Measurements from ENCODE around the gene ENTREP1. TPM values are rescaled to one million over a fixed set of nuclear protein-coding genes. Genes with fewer than 3 reads are reported as not detected.

The ENTREP1 gene
- total RNA-seq, 2 donors from 2014 or later: 6.9 to 10.9 TPM

DNA sequence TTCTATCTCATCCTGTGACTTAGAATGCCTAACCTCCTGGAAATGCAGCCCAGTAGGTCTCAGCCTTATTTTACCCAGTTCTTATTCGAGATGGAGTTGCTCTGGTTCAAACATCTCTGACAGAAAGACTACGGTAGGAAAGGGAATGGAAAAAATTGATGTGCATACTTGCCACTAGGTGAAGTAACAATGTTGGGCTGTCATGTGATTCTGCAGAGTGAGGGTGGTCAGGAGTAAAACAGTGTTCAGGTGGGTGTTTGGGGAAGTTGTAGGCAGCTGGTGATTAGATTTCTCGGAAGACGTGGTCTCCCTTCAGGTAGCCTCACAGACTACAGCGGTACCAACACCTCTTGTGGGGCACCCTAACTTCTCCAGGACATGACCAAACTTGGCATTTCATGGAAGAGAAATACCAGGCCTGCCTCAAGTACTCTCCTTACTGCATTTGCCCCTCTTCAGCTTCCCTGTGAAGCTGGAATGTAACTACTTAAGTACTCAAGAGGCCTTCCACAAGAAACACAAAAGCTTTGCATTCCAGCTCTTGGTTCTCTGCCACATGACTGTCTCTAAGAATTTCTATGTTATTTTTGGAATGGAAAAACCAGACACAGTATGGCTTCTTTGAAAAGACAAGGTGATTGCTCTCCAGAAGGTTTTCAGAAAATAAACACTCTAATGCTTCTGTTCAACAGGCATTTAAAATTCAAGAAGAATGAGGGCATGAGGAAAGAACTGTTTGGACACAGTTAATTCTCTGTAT lies 17.4 kb upstream of the ENTREP1 start:
- no peaks in the 10 kb centered on the region for H3K4me1 ChIP-seq
- ATAC-seq: no peak
- DNase-seq: no peak
- no peak for TF ChIP-seq POLR2A (IDR thresholded peaks at IDR 0.05)
- no peaks in the 10 kb centered on the region for H3K27me3 ChIP-seq
- intact Hi-C loops (cut with DNase I): no loop called here
- H3K36me3 ChIP-seq (replicated peaks in 1 of 2; ENCODE audit: insufficient read depth in 1 of 2, low read depth in 2 of 2): no peaks in the 10 kb centered on the region
- peaks cover 0 to 3% (median 0%) of the 10 kb centered on the region in 3 donors for H3K9me3 ChIP-seq
- H3K4me3 ChIP-seq: no peak overlapping the region
- 86 to 88% methylated on average over 5 of the region's 5 CpGs for WGBS, 2 donors
- H3K27ac ChIP-seq: no peak overlapping the region

DNA sequence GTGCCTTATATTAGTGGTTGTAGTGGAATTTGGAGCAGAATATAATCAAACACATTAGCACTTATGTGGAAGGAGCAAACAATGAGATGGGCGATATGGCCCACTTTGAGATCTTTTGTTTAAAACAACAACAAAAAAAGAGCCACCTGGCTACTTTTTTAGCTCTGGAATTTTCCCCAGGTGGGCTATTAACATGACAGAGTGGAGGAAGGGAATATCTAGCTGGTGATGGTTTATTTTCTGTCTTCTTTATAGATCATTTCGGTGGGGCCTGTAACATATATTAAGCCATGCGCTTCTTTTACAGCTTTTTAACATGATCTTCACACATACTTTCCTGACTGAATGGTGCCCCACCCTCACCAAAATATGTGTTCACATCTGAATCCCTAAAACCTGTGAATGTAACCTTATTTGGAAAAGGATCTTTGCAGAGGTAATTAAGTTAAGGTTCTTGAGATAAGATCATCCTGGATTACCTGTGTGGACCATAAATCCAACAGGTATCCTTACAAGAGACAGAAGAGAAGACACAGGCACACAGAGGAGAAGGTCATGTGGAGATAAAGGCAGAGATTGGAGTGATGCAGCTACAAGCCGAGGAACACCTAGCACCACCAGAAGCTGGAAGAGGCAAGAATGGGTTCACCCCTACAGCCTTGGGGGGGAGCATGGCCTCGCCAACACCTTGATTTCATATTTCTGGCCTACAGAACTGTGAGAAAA lies 16.6 kb upstream of the ENTREP1 start:
- intact Hi-C loops (cut with DNase I): no loop called here
- Histone ChIP-seq H3K4me3 (no peak overlapping the region), H3K9me3 (peaks cover 0 to 8% (median 0%) of the 10 kb centered on the region in 3 donors), H3K27me3 (no peaks in the 10 kb centered on the region), H3K4me1 (no peaks in the 10 kb centered on the region), H3K27ac (no peak overlapping the region), H3K36me3 (replicated peaks in 1 of 2; ENCODE audit: insufficient read depth in 1 of 2, low read depth in 2 of 2) (no peaks in the 10 kb centered on the region)
- TF ChIP-seq POLR2A (IDR thresholded peaks at IDR 0.05): no peak
- TF ChIP-seq, protein P1, sequence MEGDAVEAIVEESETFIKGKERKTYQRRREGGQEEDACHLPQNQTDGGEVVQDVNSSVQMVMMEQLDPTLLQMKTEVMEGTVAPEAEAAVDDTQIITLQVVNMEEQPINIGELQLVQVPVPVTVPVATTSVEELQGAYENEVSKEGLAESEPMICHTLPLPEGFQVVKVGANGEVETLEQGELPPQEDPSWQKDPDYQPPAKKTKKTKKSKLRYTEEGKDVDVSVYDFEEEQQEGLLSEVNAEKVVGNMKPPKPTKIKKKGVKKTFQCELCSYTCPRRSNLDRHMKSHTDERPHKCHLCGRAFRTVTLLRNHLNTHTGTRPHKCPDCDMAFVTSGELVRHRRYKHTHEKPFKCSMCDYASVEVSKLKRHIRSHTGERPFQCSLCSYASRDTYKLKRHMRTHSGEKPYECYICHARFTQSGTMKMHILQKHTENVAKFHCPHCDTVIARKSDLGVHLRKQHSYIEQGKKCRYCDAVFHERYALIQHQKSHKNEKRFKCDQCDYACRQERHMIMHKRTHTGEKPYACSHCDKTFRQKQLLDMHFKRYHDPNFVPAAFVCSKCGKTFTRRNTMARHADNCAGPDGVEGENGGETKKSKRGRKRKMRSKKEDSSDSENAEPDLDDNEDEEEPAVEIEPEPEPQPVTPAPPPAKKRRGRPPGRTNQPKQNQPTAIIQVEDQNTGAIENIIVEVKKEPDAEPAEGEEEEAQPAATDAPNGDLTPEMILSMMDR (IDR thresholded peaks at IDR 0.05): no peak
- ATAC-seq: no peak
- WGBS, 2 donors: 84 to 92% methylated on average over 5 of the region's 5 CpGs
- no peak for DNase-seq

DNA sequence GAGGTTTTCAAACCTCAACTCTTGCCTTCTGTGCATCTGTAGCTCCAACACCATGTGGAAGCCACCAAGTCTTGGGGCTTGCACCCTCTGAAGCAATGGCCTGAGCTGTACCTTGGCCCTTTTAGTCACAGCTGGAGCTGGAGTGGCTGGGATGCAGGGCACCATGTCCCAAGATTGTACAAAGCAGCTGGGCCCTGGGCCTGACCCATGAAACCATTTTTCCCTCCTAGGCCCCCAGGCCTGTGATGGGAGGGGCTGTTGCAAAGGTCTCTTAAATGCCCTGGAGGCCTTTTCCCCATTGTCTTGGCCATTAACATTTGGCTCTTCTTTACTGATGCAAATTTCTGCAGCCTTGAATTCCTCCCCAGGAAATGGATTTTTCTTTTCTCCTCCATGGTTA lies 11.8 kb upstream of the ENTREP1 start:
- no peak for DNase-seq
- H3K36me3 ChIP-seq (replicated peaks in 1 of 2; ENCODE audit: insufficient read depth in 1 of 2, low read depth in 2 of 2): no peaks in the 10 kb centered on the region
- no peak overlapping the region for H3K4me3 ChIP-seq
- no peaks in the 10 kb centered on the region for H3K4me1 ChIP-seq
- H3K27ac ChIP-seq: no peak overlapping the region
- no peak for TF ChIP-seq POLR2A (IDR thresholded peaks at IDR 0.05)
- TF ChIP-seq, protein P1 (IDR thresholded peaks at IDR 0.05): no peak
- intact Hi-C loops (cut with DNase I): no loop called here
- H3K27me3 ChIP-seq: no peaks in the 10 kb centered on the region
- peaks cover 0 to 8% (median 0%) of the 10 kb centered on the region in 3 donors for H3K9me3 ChIP-seq
- no peak for ATAC-seq

DNA sequence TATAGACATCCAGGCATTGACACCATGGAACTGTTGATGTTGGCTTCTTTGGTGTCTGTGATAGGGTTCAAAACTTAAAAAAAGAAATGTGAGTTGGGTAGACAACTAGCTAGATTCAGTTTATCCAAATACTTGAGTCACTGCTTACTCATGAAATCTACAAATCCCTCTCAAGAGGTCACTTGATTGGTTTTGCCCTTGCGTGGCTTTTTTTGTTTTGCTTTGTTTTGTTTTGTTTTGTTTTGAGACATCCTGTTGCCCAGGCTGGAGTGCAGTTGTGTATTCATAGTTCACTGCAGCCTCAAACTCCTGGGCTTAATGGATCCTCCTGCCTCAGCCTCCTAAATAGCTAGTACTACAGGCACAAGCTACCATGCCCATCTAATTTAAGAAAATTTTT lies 10.5 kb upstream of the ENTREP1 start:
- intact Hi-C loops (cut with DNase I): no loop called here
- no peak overlapping the region for H3K4me3 ChIP-seq
- no peaks in the 10 kb centered on the region for H3K4me1 ChIP-seq
- no peak overlapping the region for H3K27ac ChIP-seq
- H3K36me3 ChIP-seq (replicated peaks in 1 of 2; ENCODE audit: insufficient read depth in 1 of 2, low read depth in 2 of 2): no peaks in the 10 kb centered on the region
- TF ChIP-seq, protein P1 (IDR thresholded peaks at IDR 0.05): no peak
- WGBS, 2 donors: 74 to 91% methylated on average over 1 of the region's 1 CpG
- peaks cover 0 to 8% (median 0%) of the 10 kb centered on the region in 3 donors for H3K9me3 ChIP-seq
- no peaks in the 10 kb centered on the region for H3K27me3 ChIP-seq
- ATAC-seq (no peak), DNase-seq (no peak)

GRCh38 chr9:69317081-69317480 lies 7.9 kb upstream of the ENTREP1 start:
- ATAC-seq (no peak), DNase-seq (no peak)
- Histone ChIP-seq H3K27ac (no peak overlapping the region), H3K27me3 (no peaks in the 10 kb centered on the region), H3K9me3 (peaks cover 0 to 8% (median 0%) of the 10 kb centered on the region in 3 donors), H3K4me1 (peaks cover 5% of the 10 kb centered on the region), H3K4me3 (no peak overlapping the region), H3K36me3 (replicated peaks in 1 of 2; ENCODE audit: insufficient read depth in 1 of 2, low read depth in 2 of 2) (no peaks in the 10 kb centered on the region)
- intact Hi-C loops (cut with DNase I): no loop called here
- TF ChIP-seq POLR2A (IDR thresholded peaks at IDR 0.05): no peak
- TF ChIP-seq, protein P1 (IDR thresholded peaks at IDR 0.05): no peak
- 57 to 64% methylated on average over 2 of the region's 2 CpGs for WGBS, 2 donors

Measured in body of pancreas (tissue), 4 donors.